ENCODE results near the gene SORCS3.
A peak's percentile ranks its signal among the peaks of the same experiment; 100 is the strongest.

SORCS3 gene

GRCh38 chr10:104924101-104924795 lies 283.2 kb downstream of the SORCS3 start:
- no peak for DNase-seq

GRCh38 chr10:104925232-104925851 lies 284.3 kb downstream of the SORCS3 start:
- peak; percentile 40 for DNase-seq

GRCh38 chr10:104928734-104929133 lies 287.6 kb downstream of the SORCS3 start:
- no peak for DNase-seq

GRCh38 chr10:104931612-104932134 lies 290.6 kb downstream of the SORCS3 start:
- DNase-seq: no peak

- peak; percentile 17 for DNase-seq
Observed at GRCh38 chr10:104935656-104936055, 294.6 kb downstream of the SORCS3 start.

- DNase-seq: no peak
Observed at GRCh38 chr10:104937567-104937966, 296.5 kb downstream of the SORCS3 start.

- DNase-seq: no peak
Observed at GRCh38 chr10:104938031-104938430, 296.9 kb downstream of the SORCS3 start.

- DNase-seq: no peak
Observed at GRCh38 chr10:104941662-104942061, 300.6 kb downstream of the SORCS3 start.

- DNase-seq: no peak
Observed at GRCh38 chr10:104947314-104947713, 306.2 kb downstream of the SORCS3 start.

- no peak for DNase-seq
Observed at GRCh38 chr10:104957178-104957841, 316.2 kb downstream of the SORCS3 start.

- DNase-seq: no peak
Observed at GRCh38 chr10:104966563-104967297, 325.6 kb downstream of the SORCS3 start.

- DNase-seq: no peak
Observed at GRCh38 chr10:104980368-104980767, 339.3 kb downstream of the SORCS3 start.

GRCh38 chr10:104981995-104982394 lies 340.9 kb downstream of the SORCS3 start:
- DNase-seq: no peak

GRCh38 chr10:104988686-104989085 lies 347.6 kb downstream of the SORCS3 start:
- DNase-seq: no peak

- DNase-seq: no peak
Observed at GRCh38 chr10:104989880-104990279, 348.8 kb downstream of the SORCS3 start.

GRCh38 chr10:104993085-104993484 lies 352.0 kb downstream of the SORCS3 start:
- DNase-seq: no peak

- DNase-seq: no peak
Observed at GRCh38 chr10:105001269-105001668, 360.2 kb downstream of the SORCS3 start.

- no peak for DNase-seq
Observed at GRCh38 chr10:105010411-105011121, 369.5 kb downstream of the SORCS3 start.

- DNase-seq: no peak
Observed at GRCh38 chr10:105017116-105017515, 376.0 kb downstream of the SORCS3 start.

GRCh38 chr10:105017691-105018090 lies 376.6 kb downstream of the SORCS3 start:
- no peak for DNase-seq

GRCh38 chr10:105023211-105024111 lies 382.4 kb downstream of the SORCS3 start:
- DNase-seq: no peak
